Bronchus fibroblast of lung (primary cell): ENCODE measurements around the gene SNRPA. TPM values are rescaled to one million over a fixed set of nuclear protein-coding genes. Genes with fewer than 3 reads are reported as not detected.

Source experiments
- total RNA-seq: library from RNA; depleted of rRNA; stranded (reverse); fragments of >200 nt; gene quantifications from 2 replicates; pipeline ENCODE4 v1.2.3, GENCODE V29; 2015

The SNRPA gene
- 175 and 204 TPM in 2 replicates for total RNA-seq

DNA sequence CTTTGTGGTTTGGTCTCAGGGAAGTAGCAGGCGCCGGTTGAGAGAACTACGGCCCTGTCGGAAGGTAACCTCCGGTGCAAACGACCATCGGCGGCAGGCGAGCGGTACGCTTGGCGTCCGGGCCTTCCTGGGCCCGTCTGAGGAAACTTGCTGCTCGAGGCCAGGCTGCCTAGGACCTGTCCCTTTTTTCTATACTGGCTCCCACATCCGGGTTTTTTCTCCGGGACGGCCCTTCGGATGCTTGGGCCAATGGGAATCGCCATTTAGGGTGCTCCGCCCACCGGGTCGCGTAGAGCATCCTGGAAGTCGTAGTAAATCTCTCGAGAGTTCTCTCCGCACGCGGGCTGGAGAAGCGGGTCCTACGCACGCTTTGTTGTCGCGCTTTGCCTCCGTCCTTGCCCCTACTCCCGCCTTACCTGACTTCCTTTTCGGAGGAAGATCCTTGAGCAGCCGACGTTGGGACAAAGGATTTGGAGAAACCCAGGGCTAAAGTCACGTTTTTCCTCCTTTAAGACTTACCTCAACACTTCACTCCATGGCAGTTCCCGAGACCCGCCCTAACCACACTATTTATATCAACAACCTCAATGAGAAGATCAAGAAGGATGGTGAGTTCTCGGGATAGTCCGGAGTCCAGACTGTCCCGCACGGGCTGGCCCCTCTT lies at the start of gene SNRPA:
TSS of gene SNRPA (plus strand) at position 330 of the 664 bp plus-strand sequence. CDS start at position 536, 206 bp downstream.

DNA sequence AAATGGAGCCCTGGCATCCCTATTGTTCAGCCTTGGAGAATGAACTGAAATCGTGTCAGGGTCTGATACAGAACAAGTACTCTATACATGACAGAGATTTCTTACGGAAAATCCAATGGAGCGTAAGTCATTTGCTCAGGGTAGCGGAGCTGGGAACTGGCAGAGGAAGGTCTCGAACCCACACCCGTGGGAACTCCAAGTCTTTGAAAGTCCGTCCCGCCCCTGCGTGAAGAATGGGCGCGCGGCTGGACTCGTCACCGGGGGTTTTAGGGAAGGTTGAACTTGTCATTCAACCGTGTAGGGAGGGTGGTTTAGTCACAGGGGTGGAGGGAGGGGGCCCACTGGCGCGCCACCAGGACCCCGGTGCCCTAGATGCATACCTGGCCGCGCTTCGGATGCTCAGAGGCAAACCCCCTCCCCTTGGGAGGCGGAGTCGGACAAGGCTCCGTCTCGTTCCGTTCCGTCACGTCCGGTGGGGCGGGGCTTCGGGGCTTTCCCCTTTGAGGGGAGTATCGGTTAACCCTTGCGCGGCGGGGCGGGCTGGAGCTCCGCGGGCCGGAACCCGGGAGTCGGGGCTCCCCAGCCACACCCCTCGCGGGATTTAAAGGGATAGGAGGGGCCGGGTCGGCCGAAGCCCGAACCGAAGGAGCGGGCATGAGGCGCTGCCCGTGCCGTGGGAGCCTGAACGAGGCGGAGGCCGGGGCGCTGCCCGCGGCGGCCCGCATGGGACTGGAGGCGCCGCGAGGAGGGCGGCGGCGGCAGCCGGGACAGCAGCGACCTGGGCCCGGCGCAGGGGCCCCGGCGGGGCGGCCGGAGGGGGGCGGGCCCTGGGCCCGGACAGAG lies 34.3 kb upstream of the SNRPA start, which contains the start of the genes COQ8B and ITPKC:
TSS of gene COQ8B (minus strand) at position 405 of the 843 bp plus-strand sequence. CDS start 2,254 bp downstream, outside the sequence.
TSS of gene ITPKC (plus strand) at position 631 of the 843 bp plus-strand sequence. CDS start at position 655, 24 bp downstream.

DNA sequence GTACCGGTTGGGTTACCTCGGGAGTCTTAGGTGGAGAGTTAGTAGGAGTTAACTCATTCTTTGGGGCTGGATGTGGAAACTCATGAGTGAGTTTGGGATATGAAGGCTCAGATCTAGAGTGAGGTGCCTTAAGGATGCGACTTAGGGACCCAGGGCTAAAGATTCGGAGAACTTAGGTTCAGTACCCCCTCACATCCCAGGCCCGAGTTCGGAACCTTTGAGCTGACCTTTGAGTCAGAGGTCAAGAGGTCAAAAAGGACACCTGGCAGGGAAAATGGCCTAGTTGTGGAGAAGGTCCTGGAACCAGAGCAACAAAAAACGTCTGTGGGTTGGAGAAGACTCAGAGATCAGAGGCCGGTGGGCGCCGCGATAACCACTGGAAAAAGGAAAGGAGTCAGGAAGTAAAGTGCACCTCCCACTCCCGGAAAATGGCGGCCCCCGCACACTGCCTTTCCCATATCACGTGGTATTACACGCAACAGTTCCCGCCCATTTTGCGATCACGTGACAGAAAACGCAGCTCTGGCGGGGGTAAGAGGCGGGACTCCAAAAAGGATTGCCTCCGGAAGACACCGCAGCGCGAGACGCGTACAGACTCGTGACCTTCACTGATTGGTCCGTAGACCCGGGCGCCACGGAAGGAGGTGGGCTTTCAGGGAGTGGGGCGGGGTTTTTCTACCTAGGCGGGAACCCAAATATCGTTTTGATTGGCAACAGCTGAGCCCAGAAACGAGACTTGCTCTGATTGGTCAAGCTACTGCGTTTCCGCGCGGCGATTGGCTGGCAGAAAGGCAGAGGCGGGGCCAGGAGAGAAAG lies 737 bp upstream of the SNRPA start, which contains the start of gene ACTMAP:
TSS of gene ACTMAP (minus strand) at position 420 of the 816 bp plus-strand sequence. CDS start 674 bp downstream, outside the sequence.

DNA sequence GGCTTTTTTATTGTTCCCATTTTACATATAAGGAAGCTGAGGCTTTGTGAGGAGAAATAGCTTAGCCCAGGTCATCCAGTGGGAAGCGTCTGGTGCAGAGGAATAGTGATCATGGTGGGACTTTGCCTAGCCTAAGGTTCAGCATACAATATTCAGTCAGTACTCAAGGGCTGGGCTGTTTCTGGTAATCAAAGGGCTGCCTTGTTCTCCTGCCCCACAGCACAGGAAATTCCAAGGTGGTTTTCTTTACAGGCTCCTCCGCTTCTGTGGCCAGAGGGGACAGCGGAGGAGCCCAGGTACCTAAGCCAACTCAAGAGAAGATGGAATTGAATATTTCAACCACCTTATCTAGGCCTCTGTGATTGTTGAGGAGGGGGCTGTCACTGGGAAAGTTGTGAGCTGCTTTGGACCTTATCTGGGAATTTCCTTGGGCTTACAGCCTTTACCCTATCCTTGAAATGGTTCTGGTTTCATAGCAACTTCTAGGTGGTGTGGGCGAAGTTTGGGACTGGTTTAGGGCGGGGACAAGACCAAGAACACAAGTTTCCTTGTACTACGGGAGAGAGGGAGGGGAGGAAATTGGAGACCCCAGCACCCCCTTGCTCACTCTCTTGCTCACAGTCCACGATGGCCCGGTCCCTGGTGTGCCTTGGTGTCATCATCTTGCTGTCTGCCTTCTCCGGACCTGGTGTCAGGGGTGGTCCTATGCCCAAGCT lies 24.1 kb downstream of the SNRPA start, which contains the start of gene MIA:
TSS of gene MIA (plus strand) at position 606 of the 716 bp plus-strand sequence. CDS start at position 628, 22 bp downstream.

DNA sequence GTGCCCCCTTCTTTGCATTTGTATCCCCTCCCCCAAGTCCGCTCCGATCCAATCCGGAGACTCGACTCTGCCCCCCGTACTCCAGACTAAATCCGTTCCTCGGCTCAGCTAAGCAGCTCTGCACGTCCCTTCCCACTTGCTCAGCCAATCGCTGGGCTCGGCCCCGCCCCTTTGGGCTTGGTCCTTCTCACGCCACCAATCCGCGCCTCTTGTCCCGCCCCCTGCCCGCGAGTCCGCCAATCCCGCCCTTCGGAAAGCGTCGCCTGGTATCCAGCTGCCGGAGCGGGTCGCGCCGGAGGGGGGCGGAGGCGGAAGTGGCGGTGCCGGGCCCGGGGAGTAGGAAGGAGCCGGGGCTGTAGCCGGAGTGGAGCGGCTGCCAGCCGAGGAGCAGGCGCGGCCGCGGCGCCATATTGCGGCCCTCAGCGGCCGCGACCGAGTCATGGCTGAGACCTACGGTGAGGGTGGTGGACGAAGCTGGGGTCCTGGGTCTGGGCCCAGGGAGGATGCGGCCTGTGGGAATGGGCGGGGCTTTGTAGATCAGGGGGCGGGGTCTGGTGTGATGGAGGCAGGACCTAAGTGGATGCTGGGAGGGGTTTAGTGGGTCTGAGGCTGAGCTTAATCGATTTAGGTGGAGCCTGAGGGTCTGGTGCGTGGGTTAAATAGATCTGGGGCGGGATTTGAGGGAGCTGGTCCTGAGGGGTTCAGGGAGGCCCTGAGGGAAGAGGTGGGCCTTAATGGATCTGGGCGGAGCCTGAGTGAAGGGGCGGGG lies 27.1 kb downstream of the SNRPA start, which contains the start of gene RAB4B:
TSS of gene RAB4B (plus strand) at position 311 of the 769 bp plus-strand sequence. CDS start at position 440, 129 bp downstream.

DNA sequence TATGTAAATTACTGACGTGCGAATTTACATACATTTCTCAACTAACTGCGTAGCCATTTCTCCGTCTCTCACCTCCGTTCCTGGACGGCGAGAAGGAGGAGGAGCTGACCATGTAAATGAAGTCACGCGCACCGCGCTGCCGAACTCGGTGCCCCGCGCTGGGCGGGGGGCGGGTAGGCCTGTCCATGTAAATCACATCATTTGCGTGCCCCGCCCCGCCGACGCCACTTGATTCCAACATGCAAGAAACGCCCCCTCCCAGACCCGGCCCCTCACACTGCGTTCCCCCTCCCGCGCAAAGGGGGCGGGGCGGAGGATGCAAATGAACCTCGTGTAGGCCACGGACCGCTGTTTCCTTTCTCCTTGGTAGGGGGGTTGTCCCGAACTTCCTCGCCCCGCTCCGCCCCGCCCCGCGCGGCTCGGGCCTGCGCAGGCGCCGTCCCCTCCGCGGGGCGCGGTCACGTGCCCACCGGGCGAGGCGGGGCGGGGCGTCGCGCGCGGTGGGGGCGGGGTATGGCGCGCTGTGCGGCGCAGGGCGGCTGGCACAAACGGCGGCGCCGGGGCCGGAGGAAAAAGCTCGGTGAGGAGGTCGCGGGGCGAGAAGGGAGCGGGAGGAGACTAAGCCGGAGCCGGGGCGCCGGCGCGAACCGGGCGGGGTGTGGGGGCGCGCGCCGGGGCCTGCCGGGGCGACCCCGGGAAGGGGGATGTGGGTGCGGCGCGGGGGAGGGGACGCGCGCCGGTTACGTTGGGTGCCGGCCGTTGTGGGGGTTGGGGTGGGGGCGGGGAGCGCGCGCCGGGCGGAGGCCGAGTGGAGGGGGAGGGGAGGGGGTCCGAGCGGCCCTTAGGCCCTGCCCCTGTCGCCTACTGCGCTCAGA lies 47.9 kb downstream of the SNRPA start, which contains the start of gene EGLN2:
TSS of gene EGLN2 (plus strand) at position 509 of the 875 bp plus-strand sequence. CDS start 1,382 bp downstream, outside the sequence.

Other genes with a start within 250 kb of the SNRPA start
- gene SHKBP1, start 174.3 kb upstream of the SNRPA start, total RNA-seq: 133 and 153 TPM in 2 replicates
- gene LTBP4, start 149.8 kb upstream of the SNRPA start, total RNA-seq: 63.8 and 66.1 TPM in 2 replicates
- gene NUMBL, start 60.6 kb upstream of the SNRPA start, total RNA-seq: 29.3 and 34.0 TPM in 2 replicates
- gene COQ8B, start 34.3 kb upstream of the SNRPA start, total RNA-seq: 36.9 and 38.7 TPM in 2 replicates
- gene ITPKC, start 34.1 kb upstream of the SNRPA start, total RNA-seq: 15.3 and 16.4 TPM in 2 replicates
- 3.9 and 4.7 TPM in 2 replicates for gene ACTMAP, start 726 bp upstream of the SNRPA start, total RNA-seq
- gene MIA, start 24.3 kb downstream of the SNRPA start, total RNA-seq: not detected in 2 replicates
- 32.6 and 39.8 TPM in 2 replicates for gene RAB4B, start 27.0 kb downstream of the SNRPA start, total RNA-seq
- 67.2 and 71.6 TPM in 2 replicates for gene EGLN2, start 48.0 kb downstream of the SNRPA start, total RNA-seq
- gene CYP2A6, start 99.2 kb downstream of the SNRPA start, total RNA-seq: not detected in 2 replicates
- gene CYP2A7, start 131.0 kb downstream of the SNRPA start, total RNA-seq: not detected in 2 replicates
- gene CYP2B6, start 240.1 kb downstream of the SNRPA start, total RNA-seq: not detected in 2 replicates